Retinal pigment epithelial cell (primary cell): ENCODE results near the gene RABGEF1.

ENCODE experiments used
- DNase-seq: peaks from one replicate; pipeline ENCODE4 v3.0.0-alpha.2; 2010; ENCODE audit warnings: low read depth
- H3K4me3 ChIP-seq: 2 replicates; pipeline ENCODE4 v1.5.1; 2011; ENCODE audit warnings: mild to moderate bottlenecking, low read length, control low read depth, moderate library complexity
- CTCF ChIP-seq: conservative IDR thresholded peaks from 2 replicates; pipeline ENCODE4 v1.5.1; 2011; ENCODE audit warnings: low read depth, low read length, control low read depth, inconsistent platforms

The RABGEF1 gene

GRCh38 chr7:66727058-66727457 lies 13.5 kb upstream of the RABGEF1 start:
- no peak overlapping the region for H3K4me3 ChIP-seq
- TF ChIP-seq CTCF = no peak
- no peak for DNase-seq

GRCh38 chr7:66728571-66728970 lies 12.0 kb upstream of the RABGEF1 start:
- no peak for DNase-seq
- no peak overlapping the region for H3K4me3 ChIP-seq
- no peak for TF ChIP-seq CTCF

- no peak for TF ChIP-seq CTCF
- DNase-seq = no peak
- no peak overlapping the region for H3K4me3 ChIP-seq
These were observed 11.3 kb upstream of the RABGEF1 start for GRCh38 chr7:66729274-66729673.

- H3K4me3 ChIP-seq = no peak overlapping the region
- DNase-seq = no peak
- TF ChIP-seq CTCF = no peak
These were observed 8.5 kb upstream of the RABGEF1 start for GRCh38 chr7:66731986-66732385.

GRCh38 chr7:66732439-66732838 lies 8.1 kb upstream of the RABGEF1 start:
- H3K4me3 ChIP-seq = no peak overlapping the region
- no peak for TF ChIP-seq CTCF
- DNase-seq = no peak

- TF ChIP-seq CTCF = no peak
- DNase-seq = no peak
- no peak overlapping the region for H3K4me3 ChIP-seq
These were observed 6.5 kb upstream of the RABGEF1 start for GRCh38 chr7:66734006-66734405.

GRCh38 chr7:66735154-66735553 lies 5.4 kb upstream of the RABGEF1 start:
- no peak for DNase-seq
- no peak overlapping the region for H3K4me3 ChIP-seq
- no peak for TF ChIP-seq CTCF
